HG02588 (cell line): Measurements from ENCODE around the gene HDAC8.
A peak's percentile ranks its signal among the peaks of the same experiment; 100 is the strongest.
"Not testable (repeated sequence)": the region's sequence is repeated elsewhere in the genome, so short reads cannot be mapped to it uniquely, and the experiment has no call there.

Experiments
- ATAC-seq: cut with Tn5 transposase; IDR thresholded peaks from one replicate; pipeline ENCODE4 v1.9.1; 2021; ENCODE audit warnings: mild to moderate bottlenecking, moderate library complexity; ENCODE audit not compliant: unreplicated experiment

HDAC8 gene

DNA sequence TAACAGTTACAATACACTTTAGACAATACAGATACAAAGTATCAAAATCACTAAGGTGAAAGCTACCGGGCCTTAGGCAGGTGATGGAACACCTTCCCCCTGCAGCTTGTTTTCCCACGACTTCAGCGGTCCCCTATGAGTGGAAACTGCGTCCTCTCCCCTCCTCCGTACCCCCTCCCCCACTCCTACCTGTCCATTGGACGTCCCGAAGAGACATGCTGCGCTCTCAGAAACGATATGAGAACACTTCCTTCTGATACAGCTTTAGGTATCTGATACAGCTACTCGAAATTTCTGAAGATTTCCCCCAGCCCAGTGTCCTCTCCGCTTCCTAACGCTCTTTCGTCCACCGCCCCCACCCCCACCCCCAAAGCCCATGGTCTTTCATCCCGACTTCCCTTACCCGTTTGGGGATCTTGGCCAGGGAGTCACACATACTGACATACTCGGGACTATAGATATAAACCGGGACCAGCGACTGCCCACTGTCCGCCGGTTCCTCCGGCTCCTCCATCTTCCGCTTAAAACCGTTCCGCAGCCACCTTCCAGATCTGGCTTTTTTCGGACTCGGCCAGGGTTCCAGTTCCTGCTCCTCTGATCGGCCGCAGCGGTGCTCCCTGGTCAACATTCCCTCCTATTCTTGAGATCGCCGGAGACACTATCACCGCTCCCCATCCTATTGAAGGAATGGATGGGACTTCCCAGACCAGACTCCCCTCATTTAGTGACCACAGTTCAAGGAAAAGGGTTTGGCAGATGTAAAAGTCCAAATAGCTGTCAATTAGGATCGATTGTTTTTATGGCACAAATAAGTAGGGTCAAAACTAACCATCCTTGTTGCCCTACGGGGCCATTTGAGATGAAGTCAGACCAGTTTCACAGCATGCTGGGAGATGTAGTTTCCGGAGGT lies at the start of gene HDAC8:
HDAC8 (minus strand) TSS at position 596 of the 910 bp plus-strand sequence; CDS start at position 514, 82 bp downstream.
- peak; percentile 95 for ATAC-seq

DNA sequence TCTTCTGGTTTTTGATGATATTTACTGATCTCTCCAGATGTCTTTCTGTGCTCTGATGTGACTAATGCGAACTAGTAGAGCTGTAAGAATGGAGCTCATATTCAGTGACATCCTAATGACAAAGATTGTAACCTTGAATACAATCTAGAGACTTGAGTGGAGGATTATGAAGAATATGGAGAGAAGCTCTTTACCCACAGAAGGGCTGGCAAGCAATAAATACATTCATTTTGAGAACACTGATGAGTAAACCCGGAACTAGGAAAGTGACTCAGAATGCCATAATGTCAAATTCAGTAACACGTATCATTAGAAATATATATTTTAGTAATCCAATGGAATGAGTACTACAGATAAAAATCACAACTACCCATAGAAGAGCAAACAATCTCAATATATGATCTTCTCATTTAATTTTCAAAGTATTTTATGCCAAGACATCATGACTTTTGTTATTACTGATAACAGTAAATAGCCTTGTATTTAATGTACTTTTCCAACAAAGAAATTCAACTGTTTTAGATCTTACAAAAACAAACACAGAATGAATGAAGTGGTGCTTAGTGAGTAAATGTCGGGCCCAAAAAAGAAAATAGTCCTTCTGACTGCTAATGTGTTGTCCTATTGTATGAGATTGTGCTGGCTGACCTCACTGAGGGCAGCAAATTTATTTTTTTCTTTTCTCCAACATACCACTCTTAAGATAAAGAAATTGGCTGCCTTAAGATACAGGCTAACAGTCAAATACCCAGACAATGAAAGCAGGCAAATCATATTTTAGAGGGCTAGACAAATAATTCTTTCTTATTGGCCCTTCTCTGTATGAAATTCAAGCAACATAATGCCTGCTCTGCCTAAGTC lies 49.2 kb upstream of the HDAC8 start:
- ATAC-seq: peak; percentile 78

DNA sequence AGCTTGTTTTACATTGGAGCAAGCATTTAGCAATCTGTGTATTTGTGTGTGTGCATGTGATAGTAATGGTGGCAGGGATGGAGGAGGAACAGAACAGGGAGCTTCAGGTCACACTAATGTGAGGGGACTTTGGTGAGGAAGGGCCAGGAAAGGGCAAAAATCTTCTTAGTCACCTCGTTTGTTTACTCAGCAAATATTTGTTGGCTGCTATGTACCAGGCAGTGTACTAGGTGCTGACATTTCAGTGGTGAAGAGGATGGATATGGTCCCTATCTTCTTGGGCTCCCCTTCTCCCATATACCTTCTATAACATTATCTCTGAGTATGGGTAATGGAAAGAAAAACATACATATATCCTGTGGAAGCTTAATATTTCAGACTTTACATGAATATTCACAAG lies 48.5 kb upstream of the HDAC8 start:
- peak; percentile 20 for ATAC-seq

DNA sequence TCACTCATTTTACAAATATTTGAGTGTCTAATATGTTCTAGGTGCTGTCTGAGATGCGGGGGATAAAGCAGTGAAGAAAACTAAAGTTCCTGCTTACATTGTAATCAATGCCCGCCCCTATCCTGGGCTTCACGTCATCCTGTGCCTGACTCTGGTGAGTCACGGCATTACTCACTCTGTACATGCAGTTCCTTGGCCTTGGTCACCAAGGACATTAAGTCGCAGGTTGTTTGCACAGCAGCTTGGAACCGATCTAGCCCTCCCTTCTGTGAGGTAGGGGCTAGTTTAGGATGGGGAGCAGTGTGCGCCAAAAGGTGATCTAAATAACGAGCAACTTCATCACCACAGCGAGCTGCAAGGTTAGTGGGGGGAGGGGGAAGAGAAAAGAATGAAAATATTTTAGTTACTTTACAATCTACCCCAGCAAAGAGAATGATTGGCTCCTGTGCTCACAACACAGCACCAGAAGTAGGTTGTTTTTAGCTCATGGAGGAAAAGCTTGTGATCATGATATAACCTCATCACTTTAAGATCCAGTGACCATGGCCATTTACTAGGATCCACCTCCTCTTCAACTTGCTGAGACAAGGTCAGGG lies 48.0 kb upstream of the HDAC8 start:
- no peak for ATAC-seq

DNA sequence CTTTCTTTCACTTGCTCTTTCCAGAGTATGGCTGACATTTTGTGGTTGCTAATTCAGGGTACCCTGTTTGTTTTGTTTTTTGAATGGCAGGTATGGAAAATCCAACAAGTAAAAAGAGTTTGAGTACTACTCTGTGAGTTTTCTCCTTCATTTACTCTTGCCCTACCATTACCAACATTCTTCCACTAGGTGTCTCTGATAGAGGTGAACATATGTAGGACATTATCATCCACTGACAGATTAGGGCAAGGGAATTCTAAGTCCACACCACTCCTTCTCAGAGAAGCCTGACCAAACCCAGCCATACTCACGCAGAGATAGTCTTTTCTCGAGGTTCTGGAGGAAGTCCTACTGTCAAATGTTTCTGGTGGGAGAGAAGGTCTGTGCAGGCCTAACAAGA lies 36.7 kb upstream of the HDAC8 start:
- ATAC-seq: no peak

DNA sequence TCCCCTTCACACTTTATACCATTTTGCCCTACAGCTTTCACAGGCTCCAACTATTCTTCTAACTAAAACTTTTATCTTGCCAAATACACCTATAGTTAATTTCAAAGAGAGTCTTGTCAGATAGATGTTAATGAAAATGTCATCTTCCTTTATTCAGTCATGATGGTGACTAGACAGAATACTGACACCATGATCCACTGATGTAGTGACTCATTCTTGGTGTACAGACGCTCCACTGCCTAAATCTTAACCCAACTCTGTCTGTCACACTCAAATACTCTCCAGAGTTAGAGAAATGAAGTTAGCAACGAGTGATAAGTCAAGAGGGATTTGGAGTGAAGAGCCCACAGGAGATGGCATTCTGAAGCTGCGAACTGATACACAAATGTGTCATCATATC lies 32.1 kb upstream of the HDAC8 start:
- ATAC-seq: no peak

DNA sequence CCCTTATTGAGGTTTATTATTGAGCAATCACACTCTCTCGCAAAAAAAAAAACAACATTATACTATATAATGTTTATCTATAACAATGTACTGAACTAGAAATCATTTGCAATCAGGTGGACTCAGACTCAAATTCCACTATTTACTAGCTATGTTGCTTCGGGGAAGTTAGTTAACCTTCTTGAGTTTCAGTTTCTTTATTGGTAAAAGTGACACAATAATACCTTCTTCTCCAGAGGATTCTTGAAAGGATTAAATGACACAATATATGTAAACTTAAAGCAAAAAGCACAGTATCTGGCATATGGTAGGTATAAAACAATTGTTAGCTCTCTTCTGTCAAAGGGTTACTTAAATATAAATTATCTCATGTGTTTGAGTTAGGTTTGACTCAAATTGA lies 31.5 kb upstream of the HDAC8 start:
- no peak for ATAC-seq

DNA sequence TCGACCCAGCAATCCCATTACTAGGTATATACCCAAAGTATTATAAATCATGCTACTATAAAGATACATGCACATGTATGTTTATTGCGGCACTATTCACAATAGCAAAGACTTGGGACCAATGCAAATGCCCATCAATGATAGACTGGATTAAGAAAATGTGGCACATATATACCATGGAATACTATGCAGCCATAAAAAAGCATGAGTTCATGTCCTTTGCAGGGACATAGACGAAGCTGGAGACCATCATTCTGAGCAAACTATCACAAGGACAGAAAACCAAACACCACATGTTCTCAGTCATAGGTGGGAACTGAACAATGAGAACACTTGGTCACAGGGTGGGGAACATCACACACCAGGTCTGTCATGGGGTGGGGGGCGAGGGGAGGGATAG lies 18.4 kb upstream of the HDAC8 start:
- not testable (repeated sequence) for ATAC-seq

DNA sequence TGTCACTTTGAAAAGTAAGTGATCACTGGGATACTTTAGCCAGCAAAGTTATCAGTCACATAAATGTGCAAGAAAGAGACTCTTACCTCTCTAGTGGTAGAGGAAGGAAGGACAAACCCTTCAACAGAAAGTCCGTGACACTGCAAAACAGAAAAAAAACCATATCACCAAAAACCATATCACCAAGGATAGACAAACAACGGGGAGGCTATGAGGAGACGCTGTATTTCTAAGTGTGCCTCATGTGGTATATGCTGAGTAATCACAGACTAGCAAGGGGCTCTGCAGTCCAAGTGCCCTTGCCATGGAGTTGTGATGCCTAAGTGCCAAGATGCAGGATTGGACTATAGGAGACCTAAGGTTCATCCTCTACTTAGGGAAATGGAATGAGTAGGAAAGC lies 11.5 kb upstream of the HDAC8 start:
- ATAC-seq: no peak

DNA sequence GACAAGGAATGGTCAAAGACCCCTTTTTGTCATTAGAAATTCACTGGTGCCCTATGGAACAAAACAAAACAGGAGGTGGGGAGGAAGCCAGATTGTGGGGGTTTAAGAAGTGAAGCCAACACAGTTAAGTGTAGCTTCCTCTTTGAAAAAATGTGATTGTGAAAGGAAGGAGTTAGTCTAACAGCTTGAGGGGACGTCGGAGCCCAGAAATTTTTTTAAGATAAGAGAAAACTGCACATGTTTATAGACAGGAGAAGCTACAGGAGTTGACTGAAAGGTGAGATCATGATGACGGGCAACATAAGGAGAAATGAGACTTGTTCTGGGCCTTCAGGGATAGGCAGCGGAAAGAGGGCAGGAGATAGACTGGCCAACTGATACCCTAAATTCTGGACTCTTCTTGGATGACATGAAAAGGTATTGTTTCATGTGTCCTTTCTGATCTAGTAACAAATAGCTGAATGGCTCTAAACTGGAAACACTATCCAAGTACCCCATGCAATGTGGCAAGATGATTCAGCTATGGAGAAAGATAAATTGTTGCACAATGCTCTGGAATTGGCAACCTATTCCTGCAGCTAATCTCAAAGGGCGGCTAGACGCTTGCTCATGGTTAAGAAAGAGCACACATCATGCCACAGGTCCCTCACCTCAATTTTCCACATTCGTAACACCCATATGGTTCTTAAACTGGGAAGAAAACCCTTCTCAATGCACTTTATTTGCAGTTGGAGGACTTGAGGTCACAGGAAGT lies 3.7 kb upstream of the HDAC8 start:
- ATAC-seq: no peak

DNA sequence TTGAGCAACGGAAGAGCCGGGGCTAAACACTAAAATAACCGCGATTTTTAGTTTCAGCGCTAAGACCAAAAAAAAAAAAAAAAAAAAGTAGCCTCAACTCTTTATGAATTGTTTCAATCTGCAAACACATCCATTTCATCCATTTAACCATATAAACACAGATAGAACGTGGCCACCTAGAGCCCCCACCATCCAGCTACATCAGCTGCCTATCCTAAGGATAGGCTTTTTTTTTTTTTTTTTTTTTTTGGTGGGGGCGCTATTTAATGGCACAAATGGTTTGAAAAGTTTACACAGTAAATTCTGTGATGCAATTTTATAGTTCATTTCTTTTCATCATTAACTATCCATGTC lies 492 bp upstream of the HDAC8 start:
- peak; percentile 17 for ATAC-seq

DNA sequence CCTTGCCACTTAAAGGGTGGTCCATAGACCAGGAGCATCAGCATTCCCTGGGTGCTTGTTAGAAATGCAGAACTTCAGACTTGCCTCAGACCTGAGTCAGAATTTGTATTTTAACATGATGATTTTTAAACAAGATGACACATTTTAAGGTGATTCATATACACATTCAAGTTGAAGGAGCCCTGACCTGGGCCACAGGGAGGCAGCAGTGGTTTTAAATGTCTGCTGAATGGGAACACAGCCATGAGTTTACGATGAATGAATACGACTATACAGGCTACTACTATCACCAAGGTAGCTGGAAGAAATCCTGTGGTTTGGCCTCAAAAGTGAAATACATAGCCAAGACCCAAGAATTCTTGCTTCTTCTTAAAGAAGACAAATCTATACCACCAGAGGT lies 2.9 kb downstream of the HDAC8 start:
- no peak for ATAC-seq

DNA sequence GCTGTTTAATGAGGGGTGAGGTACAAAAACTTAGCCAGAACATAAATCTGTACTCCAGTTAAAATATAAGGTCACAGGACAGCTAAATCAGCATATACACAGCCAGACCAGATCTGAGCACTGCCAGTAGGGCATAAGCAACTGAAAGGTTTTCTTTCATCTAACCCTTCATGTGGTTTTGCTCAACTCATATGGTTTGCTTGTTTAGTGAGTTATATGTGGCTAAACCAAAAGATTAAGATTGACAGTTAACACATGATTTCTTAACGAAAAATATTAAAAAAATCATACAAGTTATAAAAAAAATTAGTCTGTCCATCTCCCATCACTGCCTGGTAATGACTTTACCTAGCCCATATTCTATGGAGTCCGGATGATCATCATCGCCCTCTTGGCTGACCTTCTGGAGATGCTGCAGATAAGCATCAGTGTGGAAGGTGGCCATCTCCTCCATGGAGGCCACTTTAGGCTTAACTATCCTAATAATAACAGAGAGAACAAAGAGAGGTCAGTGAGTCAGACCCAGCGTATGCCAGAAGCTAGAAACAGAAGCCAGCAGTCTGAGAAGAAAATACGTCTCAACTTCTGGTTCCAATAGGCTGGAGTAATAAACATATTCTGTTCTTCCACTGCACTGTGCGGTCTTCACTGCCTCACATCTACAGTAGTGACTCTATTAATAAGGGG lies 4.1 kb downstream of the HDAC8 start:
- no peak for ATAC-seq

DNA sequence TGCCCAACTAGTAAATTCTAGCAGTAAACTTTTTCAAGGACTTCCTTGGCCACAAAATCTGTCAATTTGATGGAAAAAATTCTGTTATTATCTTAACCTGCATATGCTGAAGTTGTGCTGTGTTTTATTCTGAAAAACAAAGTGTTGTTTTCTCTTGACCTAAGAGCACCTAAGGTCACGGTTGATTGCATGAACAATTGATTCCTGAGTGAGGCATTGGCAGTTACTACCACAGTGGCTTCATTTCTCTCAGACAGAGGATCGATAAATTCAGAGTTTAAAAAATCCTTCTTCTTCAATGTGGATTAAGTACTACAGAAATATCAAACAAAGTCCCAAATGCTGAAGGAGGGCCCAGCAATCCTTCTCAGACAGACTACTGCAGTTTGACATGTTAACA lies 6.2 kb downstream of the HDAC8 start:
- ATAC-seq: no peak

DNA sequence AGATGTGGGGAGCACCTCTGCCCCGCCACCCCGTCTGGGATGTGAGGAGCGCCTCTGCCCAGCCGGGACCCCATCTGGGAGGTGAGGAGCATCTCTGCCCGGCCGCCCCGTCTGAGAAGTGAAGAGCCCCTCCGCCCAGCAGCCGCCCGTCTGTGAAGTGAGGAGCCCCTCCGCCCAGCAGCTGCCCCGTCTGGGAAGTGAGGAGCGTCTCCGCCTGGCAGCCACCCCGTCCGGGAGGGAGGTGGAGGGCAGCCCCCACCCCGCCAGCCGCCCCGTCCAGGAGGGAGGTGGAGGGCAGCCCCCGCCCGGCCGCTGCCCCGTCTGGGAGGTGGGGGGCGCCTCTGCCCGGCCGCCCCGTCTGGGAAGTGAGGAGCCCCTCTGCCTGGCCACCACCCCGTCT lies 13.0 kb downstream of the HDAC8 start:
- not testable (repeated sequence) for ATAC-seq

DNA sequence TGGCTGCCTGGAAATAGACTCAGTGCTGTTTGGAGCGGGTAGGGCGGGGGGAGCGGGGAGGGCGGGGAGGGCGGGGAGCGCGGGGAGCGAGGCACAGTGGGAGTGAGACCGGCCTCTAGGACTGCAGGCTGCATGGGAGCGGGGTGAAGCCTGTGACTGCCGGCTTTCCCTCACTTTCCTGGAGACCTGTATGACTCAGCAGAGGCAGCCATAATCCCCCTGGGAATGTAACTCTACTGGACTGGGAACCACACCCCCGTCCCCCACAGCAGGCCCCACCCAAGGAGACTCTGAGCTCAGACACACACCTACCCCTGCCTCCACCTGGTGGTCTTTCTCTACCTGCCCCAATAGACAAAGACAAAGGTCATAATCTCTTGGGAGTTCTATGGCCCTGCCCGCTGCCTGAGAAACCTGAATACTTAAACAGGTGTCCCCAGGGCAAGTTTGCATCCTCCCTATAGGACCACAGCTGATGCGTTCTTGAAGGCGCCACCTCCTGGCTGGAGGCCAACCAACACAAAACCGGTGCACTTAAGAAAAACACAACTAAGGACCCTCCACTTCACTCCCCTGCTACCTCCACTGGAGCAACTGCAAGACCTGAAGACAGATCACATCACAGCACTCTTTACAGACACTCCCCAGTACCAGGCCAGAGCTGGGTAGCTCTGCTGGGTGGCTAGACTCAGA lies 18.0 kb downstream of the HDAC8 start:
- ATAC-seq: no peak

DNA sequence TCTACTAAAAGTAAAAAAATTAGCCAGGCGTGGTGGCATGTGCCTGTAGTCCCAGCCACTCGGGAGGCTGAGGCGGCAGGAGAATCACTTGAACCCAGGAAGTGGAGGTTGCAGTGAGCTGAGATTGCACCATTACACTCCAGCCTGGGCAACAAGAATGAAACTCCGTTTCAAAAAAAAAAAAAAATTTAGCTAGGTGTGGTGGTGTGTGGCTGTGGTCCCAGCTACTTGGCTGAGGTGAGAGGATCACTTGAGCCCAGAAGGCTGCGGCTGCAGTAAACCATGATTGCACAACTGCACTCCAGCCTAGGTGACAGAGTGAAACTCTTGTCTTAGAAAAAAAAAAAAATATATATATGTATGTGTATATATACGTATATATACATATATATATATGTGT lies 20.2 kb downstream of the HDAC8 start:
- not testable (repeated sequence) for ATAC-seq

DNA sequence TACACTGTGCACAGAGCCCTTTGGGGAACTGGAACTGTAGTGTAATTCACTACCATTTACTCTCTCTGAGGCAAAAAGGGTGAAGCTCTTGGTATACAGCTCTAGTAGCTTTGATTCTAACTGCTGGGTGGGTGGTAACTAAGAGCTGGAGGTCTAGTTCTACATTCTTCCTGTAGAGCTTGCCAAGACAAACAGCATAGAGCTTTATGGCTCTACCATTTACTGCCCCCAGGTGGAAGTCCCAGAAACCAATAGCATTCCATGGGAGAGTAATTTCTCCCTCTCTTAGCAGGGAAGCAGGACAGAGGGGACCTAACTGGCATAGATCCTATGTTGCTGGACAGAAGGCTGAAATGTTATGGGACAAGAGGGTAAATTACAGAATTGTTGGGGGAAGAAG lies 26.7 kb downstream of the HDAC8 start:
- no peak for ATAC-seq

DNA sequence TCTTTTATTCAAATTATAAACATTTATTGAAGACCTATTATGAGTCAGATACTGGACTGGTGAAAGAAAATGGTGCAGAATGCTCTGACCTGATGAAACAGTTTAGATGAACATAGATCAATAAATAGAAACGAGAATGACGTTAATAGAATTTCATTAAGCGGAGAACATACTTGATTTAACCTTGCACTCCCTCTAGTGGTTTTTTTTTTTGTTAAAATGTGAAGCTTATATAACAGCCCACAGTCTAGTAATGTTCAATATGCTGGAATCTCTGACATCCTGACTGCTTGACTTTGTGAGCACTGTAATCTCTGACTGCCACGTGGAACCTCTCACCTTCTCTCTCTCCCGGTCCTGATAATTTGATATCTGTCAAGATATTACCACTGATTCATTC lies 32.3 kb downstream of the HDAC8 start:
- ATAC-seq: no peak

DNA sequence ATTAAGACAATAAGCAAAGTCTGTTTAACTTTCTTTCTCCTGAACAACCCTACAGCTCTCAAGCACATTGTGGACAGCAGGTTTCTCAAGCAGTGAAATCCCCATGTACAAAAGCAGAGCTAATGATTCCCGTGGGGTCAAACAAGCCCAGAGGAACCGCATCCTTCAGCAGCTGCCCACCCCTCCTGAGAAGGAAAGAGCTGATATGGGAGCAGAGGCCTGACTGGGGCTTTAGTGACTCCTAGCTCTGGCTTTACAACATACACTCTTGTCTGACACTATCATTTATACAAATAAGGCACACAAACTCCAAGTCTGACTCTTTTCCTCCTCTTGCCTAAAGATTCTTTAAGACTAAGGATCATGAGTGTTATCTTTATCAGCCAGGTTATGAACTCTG lies 32.8 kb downstream of the HDAC8 start:
- ATAC-seq: no peak
